ENCODE results near the gene GLIPR2.
"Not testable (repeated sequence)": the region's sequence is repeated elsewhere in the genome, so short reads cannot be mapped to it uniquely, and the experiment has no call there.

The GLIPR2 gene

GRCh38 chr9:36163786-36164170 is 27.2 kb downstream of the GLIPR2 start:
- no peak for DNase-seq (ENCODE audit: low spot score)

GRCh38 chr9:36164372-36164771 is 27.8 kb downstream of the GLIPR2 start:
- no peak for DNase-seq (ENCODE audit: low spot score)

DNA sequence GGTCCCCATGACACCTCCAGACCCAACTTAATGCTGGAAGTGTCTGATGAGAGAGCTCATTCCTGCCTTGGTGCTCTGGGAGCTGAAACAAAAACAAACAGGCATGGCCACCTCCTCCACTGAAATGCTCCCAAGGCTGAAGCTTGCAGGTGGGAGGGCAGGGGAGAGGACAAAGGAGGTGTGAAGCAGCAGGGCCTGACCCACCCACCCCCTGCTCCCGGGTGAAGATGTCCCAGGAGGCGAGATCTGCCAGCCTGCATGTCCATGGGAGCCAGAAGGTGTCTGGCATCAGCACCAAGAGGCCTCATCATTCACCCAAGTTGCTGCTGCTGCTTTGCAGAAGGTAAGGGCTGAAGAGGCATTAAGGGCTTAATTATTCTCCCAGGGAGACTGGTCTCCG is 28.5 kb downstream of the GLIPR2 start:
- DNase-seq (ENCODE audit: low spot score): no peak

DNA sequence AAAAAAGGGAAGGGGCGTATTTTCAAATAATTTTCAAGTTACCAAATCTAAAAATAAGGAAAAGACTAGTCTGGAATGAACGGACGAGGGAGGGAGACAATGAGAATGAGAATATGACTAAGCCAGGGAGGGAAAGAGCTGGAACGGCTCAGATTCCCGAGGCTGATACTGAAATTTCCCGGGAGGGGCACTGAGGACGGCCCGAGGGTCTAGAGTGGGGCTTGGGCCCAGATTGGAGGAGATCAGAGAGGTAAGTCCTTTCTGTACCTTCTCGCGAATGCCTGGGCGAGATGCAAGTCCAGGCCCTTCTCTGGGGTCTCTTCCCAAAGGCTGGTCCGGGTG is 29.3 kb downstream of the GLIPR2 start:
- DNase-seq (ENCODE audit: low spot score): no peak

DNA sequence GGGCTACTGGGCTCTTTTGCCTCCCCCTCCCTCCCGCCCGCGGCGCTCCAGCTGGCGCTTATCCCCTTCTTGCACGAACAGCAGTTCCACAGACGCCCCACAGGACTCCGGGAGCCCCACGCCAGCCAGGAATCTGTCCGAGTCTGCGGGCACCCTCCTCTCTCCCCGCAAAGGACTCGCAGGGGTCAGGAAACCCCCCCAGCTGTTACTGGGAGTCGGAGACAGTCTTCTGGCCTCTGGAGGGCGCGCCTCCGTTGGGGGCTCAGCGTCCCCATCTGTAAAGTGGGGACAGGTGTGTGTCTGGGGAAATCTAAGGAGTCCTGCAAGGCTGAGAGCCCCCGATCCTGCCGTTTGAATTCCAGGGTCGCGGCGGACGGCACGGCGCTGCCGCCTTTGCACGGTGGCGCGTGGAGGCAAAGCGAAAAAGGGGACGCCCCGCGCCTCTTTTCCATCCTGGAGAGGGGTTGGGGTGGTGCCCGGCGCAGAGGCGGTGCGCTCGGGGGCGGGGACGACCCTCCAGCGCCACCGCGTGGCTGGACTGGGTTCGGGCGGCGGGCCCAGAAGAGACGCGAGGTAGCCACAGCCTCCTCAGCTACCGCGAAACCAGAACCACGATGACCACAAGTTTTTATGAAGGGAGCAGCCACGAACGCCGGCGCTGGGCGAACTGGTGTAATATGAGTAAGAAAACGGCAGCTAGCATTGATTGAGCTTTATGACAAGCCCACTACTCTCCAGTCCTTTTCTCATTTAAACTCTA is 29.8 kb downstream of the GLIPR2 start:
- peak; percentile 82 for DNase-seq (ENCODE audit: low spot score)

DNA sequence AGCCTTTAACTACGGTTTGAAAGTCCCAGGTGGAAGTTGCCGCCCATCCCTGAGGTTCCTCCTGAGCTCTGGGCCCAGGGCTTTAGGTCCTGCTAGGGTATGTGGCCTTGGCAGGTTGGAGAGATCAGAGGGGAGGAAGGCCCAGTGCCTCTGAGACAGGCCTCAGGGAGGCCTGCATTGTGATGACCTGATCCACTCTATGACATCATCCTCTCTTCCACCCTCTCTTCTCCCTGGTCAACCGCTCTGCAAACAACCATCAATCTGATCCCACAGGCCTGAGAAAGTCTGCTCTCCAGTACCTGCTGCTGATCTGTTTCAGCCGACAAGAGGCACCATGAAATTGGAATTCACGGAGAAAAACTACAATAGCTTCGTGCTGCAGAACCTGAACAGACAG is 32.6 kb downstream of the GLIPR2 start, which contains the start of gene CCIN:
CCIN (plus strand) TSS at position 223 of the 400 bp plus-strand sequence; CDS start at position 338, 115 bp downstream.
- no peak for DNase-seq (ENCODE audit: low spot score)

DNA sequence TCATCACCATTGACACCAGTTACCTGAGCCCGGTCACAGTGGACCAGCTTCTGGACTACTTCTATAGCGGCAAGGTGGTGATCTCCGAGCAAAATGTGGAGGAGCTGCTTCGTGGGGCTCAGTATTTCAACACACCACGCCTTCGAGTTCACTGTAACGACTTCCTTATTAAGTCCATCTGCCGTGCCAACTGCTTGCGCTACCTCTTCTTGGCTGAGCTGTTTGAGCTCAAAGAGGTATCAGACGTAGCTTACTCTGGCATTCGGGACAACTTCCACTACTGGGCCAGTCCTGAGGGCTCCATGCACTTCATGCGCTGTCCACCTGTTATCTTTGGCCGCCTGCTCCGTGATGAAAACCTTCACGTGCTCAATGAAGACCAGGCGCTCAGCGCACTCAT is 33.2 kb downstream of the GLIPR2 start:
- no peak for DNase-seq (ENCODE audit: low spot score)

DNA sequence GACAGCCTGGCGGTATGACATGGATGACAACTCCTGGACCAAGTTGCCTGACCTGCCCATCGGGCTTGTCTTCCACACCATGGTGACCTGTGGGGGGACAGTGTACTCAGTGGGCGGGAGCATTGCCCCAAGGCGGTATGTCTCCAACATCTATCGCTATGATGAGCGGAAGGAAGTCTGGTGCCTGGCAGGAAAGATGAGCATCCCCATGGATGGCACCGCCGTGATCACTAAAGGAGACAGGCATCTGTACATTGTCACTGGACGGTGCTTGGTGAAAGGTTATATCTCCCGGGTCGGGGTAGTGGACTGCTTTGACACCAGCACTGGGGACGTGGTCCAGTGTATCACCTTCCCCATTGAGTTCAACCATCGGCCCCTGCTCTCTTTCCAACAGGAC is 34.0 kb downstream of the GLIPR2 start:
- DNase-seq (ENCODE audit: low spot score): no peak

GRCh38 chr9:36173861-36174260 is 37.3 kb downstream of the GLIPR2 start:
- no peak for DNase-seq (ENCODE audit: low spot score)

DNA sequence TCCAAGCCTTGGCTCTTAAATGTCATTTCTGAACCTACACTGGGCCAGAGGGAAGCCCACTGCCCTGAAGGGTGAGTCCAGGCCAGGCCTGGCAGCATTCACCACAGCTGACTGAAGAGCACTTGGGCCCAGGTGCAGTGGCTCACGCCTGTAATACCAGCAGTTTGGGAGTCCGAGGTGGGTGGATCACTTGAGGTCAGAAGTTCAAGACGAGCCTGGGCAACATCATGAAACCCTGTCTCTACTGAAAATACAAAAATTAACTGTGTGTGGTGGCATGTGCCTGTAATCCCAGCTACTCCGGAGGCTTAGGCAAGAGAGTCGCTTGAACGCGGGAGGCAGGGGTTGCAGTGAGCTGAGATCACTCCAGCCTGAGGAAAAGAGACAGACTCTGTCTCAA is 37.7 kb downstream of the GLIPR2 start:
- no peak for DNase-seq (ENCODE audit: low spot score)

- DNase-seq (ENCODE audit: low spot score): no peak
These were observed 38.2 kb downstream of the GLIPR2 start for GRCh38 chr9:36174731-36175130.

GRCh38 chr9:36175209-36175608 is 38.7 kb downstream of the GLIPR2 start:
- DNase-seq (ENCODE audit: low spot score): not testable (repeated sequence)

DNA sequence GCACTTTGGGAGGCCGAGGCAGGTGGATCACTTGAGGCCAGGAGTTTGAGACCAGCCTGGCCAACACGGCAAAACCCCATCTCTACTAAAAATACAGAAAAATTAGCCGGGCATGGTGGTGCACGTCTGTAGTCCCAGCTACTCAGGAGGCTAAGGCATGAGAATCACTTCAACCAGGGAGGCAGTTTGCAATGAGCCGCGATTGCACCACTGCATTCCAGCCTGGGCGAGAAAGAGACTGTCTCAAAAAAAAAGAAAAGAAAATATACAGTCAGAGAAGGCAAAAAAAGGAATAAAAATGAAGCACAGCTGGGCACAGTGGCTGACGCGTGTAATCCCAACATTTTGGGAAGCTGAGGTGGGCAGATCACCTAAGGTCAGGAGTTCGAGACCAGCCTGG is 40.0 kb downstream of the GLIPR2 start:
- DNase-seq (ENCODE audit: low spot score): not testable (repeated sequence)

DNA sequence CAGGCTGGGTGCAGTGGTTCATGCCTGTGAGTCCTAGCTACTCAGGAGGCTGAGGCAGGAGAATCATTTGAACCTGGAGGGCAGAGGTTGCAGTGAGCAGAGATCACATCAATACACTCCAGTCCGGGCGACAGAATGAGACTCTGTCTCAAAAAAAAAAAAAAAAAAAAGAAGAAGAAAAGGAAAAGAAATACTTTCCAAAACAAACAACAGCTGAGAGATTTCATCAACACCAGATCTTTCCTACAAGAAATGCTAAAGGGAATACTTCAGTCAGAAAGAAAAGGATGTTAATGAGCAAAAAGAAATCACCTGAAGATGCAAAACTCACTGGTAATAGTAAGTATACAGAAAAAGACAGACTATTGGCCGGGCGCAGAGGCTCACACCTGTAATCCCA is 41.0 kb downstream of the GLIPR2 start:
- DNase-seq (ENCODE audit: low spot score): no peak

DNA sequence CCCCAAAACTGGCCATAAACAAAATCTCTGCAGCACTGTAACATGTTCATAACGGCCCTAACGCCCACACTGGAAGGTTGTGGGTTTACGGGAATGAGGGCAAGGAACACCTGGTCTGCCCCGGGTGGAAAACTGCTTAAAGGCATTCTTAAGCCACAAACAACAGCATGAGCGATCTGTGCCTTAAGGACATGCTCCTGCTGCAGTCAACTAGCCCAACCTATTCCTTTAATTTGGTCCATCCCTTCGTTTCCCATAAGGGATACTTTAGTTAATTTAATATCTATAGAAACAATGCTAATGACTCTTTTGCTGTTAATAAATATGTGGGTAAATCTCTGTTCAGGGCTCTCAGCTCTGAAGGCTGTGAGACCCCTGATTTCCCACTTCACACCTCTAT is 43.7 kb downstream of the GLIPR2 start:
- not testable (repeated sequence) for DNase-seq (ENCODE audit: low spot score)

- no peak for DNase-seq (ENCODE audit: low spot score)
These were observed 50.9 kb downstream of the GLIPR2 start for GRCh38 chr9:36187414-36187813.

DNA sequence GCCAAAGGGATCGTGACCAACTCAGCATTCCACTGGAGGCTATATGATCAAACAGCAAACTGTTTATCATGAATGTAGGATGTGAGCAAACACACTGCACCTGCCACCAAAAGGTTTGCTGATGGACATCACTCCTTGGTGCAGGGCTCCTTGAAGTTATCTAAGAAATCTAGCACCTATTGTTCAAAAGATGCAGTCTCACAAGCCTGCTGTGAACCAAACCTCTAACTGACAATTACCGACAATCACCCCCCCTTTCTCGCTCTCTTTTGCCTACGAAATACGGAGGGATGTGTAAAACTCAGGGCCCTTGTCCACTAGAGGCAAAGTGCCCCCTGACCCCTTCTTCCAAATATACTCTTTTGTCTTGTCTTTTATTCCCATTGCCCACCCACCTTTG is 51.7 kb downstream of the GLIPR2 start:
- no peak for DNase-seq (ENCODE audit: low spot score)

DNA sequence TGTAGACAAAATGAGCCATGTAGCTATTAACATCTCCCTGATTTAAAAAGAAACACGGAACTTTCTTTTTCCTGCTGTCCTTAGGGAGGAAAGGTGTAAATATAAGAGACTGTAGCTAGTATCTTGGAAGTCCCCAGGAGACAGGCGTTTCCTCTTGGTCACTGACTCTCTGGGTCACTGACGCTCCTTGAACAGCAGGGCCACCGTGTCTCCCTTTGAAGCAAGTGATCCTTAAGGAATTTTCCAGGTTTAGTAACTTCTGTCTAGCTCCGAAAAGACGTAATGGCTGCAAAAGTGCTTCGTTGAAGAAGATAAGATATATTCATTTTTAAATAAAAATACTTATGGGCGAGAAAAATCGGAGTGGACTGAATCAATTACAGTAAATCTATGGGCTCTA is 53.4 kb downstream of the GLIPR2 start:
- DNase-seq (ENCODE audit: low spot score): peak; percentile 52

GRCh38 chr9:36190388-36191289 is 54.1 kb downstream of the GLIPR2 start, which contains the start of gene CLTA:
Gene CLTA (plus strand): TSS chr9:36190921. CDS start chr9:36191057, 136 bp downstream.
- peak; percentile 98 for DNase-seq (ENCODE audit: low spot score)

DNA sequence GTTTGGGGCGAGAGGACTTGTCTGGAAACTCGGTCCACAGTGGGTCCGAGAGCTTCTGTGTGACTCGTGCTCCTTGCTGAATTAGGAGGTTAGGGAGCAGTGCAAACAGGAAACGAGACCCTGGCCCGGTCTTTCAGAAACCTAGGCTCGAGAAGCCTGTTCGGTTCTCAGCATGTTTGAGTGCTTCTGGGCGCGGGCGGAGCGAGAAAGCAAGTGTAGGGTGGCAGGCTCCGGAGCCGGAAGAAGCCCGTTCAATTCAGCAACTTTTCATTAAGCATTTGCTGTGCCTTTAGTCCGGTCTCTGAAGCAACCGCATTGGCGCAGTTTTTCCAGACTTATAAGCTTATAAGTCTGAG is 54.7 kb downstream of the GLIPR2 start:
- DNase-seq (ENCODE audit: low spot score): no peak

DNA sequence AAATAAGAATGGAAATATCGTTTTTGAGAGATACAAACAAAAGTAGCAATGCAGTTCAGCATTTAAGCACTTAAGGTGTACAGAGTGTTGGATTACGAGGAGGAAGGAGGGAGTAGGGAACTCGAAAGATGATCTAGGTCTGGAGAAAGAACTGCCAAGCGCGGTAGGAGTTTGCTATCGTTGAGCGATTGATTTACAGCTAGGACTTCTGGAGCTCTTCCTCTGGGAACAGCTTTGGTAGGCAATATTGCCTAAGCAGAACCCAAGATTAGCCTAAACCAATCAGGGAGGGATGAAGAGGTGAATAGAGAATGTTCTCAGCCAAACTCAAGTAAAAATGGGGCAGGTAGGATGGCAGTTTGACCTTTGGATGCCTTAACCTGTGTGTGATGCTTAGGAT is 55.2 kb downstream of the GLIPR2 start:
- no peak for DNase-seq (ENCODE audit: low spot score)

DNA sequence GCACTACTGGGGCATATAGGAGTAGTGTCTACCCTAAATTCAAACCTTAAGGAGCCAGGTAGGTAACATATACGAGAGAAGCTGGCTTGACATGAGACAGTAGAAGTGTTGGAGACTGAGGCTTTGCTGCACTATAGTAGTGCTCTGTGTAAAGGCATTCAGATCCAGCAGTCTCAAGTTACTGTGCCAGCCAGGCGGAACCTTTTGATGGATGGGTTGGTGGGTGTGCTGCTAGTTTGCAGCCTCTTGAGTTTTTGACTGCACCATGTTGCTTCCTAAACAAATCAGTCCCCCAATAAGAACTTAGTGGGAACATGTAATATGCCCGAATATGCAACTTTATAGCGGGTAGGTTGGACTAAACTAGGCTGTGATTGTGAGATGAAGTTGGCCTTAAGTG is 55.7 kb downstream of the GLIPR2 start:
- no peak for DNase-seq (ENCODE audit: low spot score)

GRCh38 chr9:36193023-36193422 is 56.5 kb downstream of the GLIPR2 start:
- no peak for DNase-seq (ENCODE audit: low spot score)
